SK-N-SH (cell line): ENCODE data around the gene UBE2E2.

Source experiments
- CTCF ChIP-seq: fragments of 200-600 bp; sonication (generic); IDR thresholded peaks from 2 replicates; pipeline ENCODE4 v1.6.1; 2017; ENCODE audit warnings: antibody characterized with exemption, mild to moderate bottlenecking, moderate library complexity
- EZH2phosphoT487 ChIP-seq: fragments of 200-600 bp; sonication (generic); IDR thresholded peaks from 2 replicates; pipeline ENCODE4 v1.6.1; 2017; ENCODE audit warnings: low read depth, mixed run types, mild to moderate bottlenecking, antibody characterized with exemption, moderate library complexity, borderline replicate concordance
- JUND ChIP-seq: IDR thresholded peaks from 2 replicates; pipeline ENCODE4 v1.4.0; 2012
- RAD21 ChIP-seq: IDR thresholded peaks from 2 replicates; pipeline ENCODE4 v1.6.1; 2012; ENCODE audit warnings: mild to moderate bottlenecking, low read length
- RCOR1 ChIP-seq: fragments of 150-350 bp; IDR thresholded peaks from 2 replicates; pipeline ENCODE4 v1.6.1; 2017; ENCODE audit warnings: antibody characterized with exemption, low read length
- SMC3 ChIP-seq: IDR thresholded peaks from 2 replicates; pipeline ENCODE4 v1.6.1; 2012; ENCODE audit warnings: low read depth, low read length, improper control_type of control experiment
- TF ChIP-seq, protein P1 (sequence below): fragments of 150-350 bp; IDR thresholded peaks from 2 replicates; pipeline ENCODE4 v1.6.1; 2017; ENCODE audit warnings: antibody characterized with exemption, low read length, low read depth, borderline replicate concordance
- TF ChIP-seq, protein P2 (sequence below): IDR thresholded peaks from 2 replicates; pipeline ENCODE4 v1.4.0; 2012; ENCODE audit warnings: low read depth

GRCh38 chr3:23547905-23548650 lies 345.0 kb downstream of the UBE2E2 start:
- TF ChIP-seq CTCF (no peak), SMC3 (no peak), JUND (no peak), RAD21 (no peak), RCOR1 (no peak), EZH2phosphoT487 (no peak)
- TF ChIP-seq, protein P1, sequence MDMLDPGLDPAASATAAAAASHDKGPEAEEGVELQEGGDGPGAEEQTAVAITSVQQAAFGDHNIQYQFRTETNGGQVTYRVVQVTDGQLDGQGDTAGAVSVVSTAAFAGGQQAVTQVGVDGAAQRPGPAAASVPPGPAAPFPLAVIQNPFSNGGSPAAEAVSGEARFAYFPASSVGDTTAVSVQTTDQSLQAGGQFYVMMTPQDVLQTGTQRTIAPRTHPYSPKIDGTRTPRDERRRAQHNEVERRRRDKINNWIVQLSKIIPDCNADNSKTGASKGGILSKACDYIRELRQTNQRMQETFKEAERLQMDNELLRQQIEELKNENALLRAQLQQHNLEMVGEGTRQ = no peak
- TF ChIP-seq, protein P2, sequence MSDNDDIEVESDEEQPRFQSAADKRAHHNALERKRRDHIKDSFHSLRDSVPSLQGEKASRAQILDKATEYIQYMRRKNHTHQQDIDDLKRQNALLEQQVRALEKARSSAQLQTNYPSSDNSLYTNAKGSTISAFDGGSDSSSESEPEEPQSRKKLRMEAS = no peak
